HG03108 (cell line): Measurements from ENCODE around the gene TMUB1.

Experiments used
- ATAC-seq: cut with Tn5 transposase; IDR thresholded peaks from one replicate; pipeline ENCODE4 v1.9.1; 2021; ENCODE audit warnings: moderate library complexity; ENCODE audit not compliant: unreplicated experiment

Gene TMUB1

GRCh38 chr7:151071032-151071866, 12.0 kb downstream of the TMUB1 start:
- ATAC-seq, result no peak

- ATAC-seq, result no peak
Observed at GRCh38 chr7:151070574-151070960, 12.7 kb downstream of the TMUB1 start.

- ATAC-seq, result no peak
Observed at GRCh38 chr7:151069841-151070573, 13.3 kb downstream of the TMUB1 start.

- no peak for ATAC-seq
Observed at GRCh38 chr7:151068069-151068773, 15.1 kb downstream of the TMUB1 start.

GRCh38 chr7:151066273-151066974, 16.9 kb downstream of the TMUB1 start:
- ATAC-seq, result no peak

GRCh38 chr7:151065516-151065915, 17.8 kb downstream of the TMUB1 start:
- ATAC-seq, result no peak

GRCh38 chr7:151064993-151065392, 18.3 kb downstream of the TMUB1 start:
- ATAC-seq, result no peak

GRCh38 chr7:151064454-151064853, 18.8 kb downstream of the TMUB1 start:
- no peak for ATAC-seq

GRCh38 chr7:151063212-151063561, 20.1 kb downstream of the TMUB1 start:
- ATAC-seq, result no peak

GRCh38 chr7:151062399-151063211, 20.7 kb downstream of the TMUB1 start:
- no peak for ATAC-seq

- no peak for ATAC-seq
Observed at GRCh38 chr7:151062111-151062398, 21.2 kb downstream of the TMUB1 start.

GRCh38 chr7:151061213-151062110, 21.8 kb downstream of the TMUB1 start:
- ATAC-seq, result no peak

- no peak for ATAC-seq
Observed at GRCh38 chr7:151060416-151061212, 22.7 kb downstream of the TMUB1 start.

- no peak for ATAC-seq
Observed at GRCh38 chr7:151060113-151060415, 23.2 kb downstream of the TMUB1 start.

GRCh38 chr7:151059367-151060112, 23.8 kb downstream of the TMUB1 start, which contains the start of gene SLC4A2:
Gene SLC4A2, plus strand, starts transcription at chr7:151059589. Its CDS starts 2,399 bp downstream, at chr7:151061988.
- ATAC-seq, result no peak

- no peak for ATAC-seq
Observed at GRCh38 chr7:151058781-151059366, 24.4 kb downstream of the TMUB1 start.

GRCh38 chr7:151057989-151058780, 25.1 kb downstream of the TMUB1 start:
- peak; percentile 85 for ATAC-seq
